ENCODE data around the gene SNX30.

- TF ChIP-seq CTCF (conservative IDR thresholded peaks at IDR 0.05; ENCODE audit: low read length) (no peak), EZH2phosphoT487 (IDR thresholded peaks at IDR 0.05; ENCODE audit: borderline replicate concordance, low read depth, low read length) (no peak)
These were observed 4.5 kb downstream of the SNX30 start for GRCh38 chr9:112755016-112755427.
